Heart left ventricle (tissue), 13 donors: ENCODE data around the gene ING4.

Experiments
- CTCF ChIP-seq, 12 donors: fragments of 200-600 bp; sonication (generic) in 4 of 12; IDR thresholded peaks; one replicate each; pipeline versions ENCODE4 v1.5.0 to v1.8.0; 2018 to 2022; ENCODE audit warnings: antibody characterized with exemption in 12 of 12, mild to moderate bottlenecking in 5 of 12
- POLR2A ChIP-seq, 2 donors: fragments of 450-650 bp; IDR thresholded peaks; one replicate each; pipeline ENCODE4 v1.6.1; 2017; ENCODE audit warnings: antibody characterized with exemption in 2 of 2, mild to moderate bottlenecking in 2 of 2, moderate library complexity in 2 of 2
- donor health status: ischemic (EF 13 %, LVEDD 7.1; RV severe dilation, severe dysfunction).
- donor health status: DM: no; HTN: yes; CAD: no.
- donor health status: DM: no; HTN: no; CAD: no.
- donor health status: ischemic (EF 25% LVEDD 6.9; RV normal size, moderate dysfunction).
- donor health status: ischemic (EF 25% LVEDD 5.7; RV mildly dilated, moderate dysfunction).
- donor health status: ischemic (EF 35%, LVEDD 5.7; RV mildly dilated, moderate dysfunction).
- donor health status: nonischemic (EF 11% LVEDD 7.7; RV severe dilation, severe dysfunction).
- donor health status: DM: yes; HTN: yes; CAD: no.
- donor health status: PGD.
- donor health status: ischemic (EF 29% LVEDD 5.4; RV normal size, mild dysfunction).
- donor health status: nonischemic (EF 23%, LVEDD 6.1; RV moderate dilation, normal function).

DNA sequence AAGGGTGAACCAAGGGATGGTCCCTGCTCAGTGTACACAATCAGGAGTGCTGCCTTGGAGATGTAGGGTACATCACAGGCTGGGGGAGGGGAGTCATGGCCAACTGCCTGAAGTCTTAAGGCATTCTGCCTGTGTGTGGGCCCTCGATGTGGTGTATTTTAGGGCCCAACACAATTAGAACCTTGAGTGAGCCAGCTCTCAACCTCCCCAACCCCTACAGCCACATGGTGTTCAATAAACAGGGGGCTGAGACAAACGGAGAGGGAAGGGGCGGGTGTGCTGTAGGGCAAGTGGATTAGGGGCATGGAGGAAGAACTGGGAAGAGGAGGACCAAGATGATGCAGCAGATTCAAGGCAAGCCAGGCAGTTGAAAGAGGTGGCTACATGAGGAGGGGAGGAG, 47.1 kb downstream of the ING4 start:
- TF ChIP-seq POLR2A (IDR thresholded peaks at IDR 0.05) (no peak), CTCF (IDR thresholded peaks at IDR 0.05) (no peak)
